GM12865 (cell line): ENCODE measurements around the gene FOXP3.
"Not testable (repeated sequence)": the region's sequence is repeated elsewhere in the genome, so short reads cannot be mapped to it uniquely, and the experiment has no call there.

Experiments used
- DNase-seq: peaks from one replicate; pipeline ENCODE4 v3.0.0; 2010; ENCODE audit warnings: low read depth
- H3K4me3 ChIP-seq: 2 replicates; pipeline ENCODE4 v1.5.1; 2011; ENCODE audit warnings: mild to moderate bottlenecking, low read depth, low read length, control low read depth
- CTCF ChIP-seq: IDR thresholded peaks from 2 replicates; pipeline ENCODE4 v1.5.1; 2011; ENCODE audit warnings: low read length, control low read depth, low read depth, inconsistent platforms; ENCODE audit not compliant: insufficient read depth; ENCODE audit errors: missing control alignments

The FOXP3 gene

GRCh38 chrX:49264460-49264859, at the start of gene FOXP3:
Gene FOXP3 (minus strand): TSS chrX:49264710. CDS start chrX:49258505, 6,205 bp downstream.
- DNase-seq = no peak
- H3K4me3 ChIP-seq = no peak within 1 kb of the TSS
- TF ChIP-seq CTCF = no peak

- no peak for TF ChIP-seq CTCF
- H3K4me3 ChIP-seq = no peak overlapping the region
- DNase-seq = no peak
Measured at GRCh38 chrX:49312176-49312575, 47.7 kb upstream of the FOXP3 start.

- H3K4me3 ChIP-seq = no peak overlapping the region
- TF ChIP-seq CTCF = no peak
- DNase-seq = no peak
Measured at GRCh38 chrX:49310371-49310770, 45.9 kb upstream of the FOXP3 start.

GRCh38 chrX:49309401-49309981, 45.0 kb upstream of the FOXP3 start:
- no peak for TF ChIP-seq CTCF
- DNase-seq = no peak
- H3K4me3 ChIP-seq = no peak overlapping the region

GRCh38 chrX:49308604-49309269, 44.2 kb upstream of the FOXP3 start:
- no peak for TF ChIP-seq CTCF
- no peak for DNase-seq
- H3K4me3 ChIP-seq = no peak overlapping the region

- not testable (repeated sequence) for H3K4me3 ChIP-seq, DNase-seq
Measured at GRCh38 chrX:49307775-49308174, 43.3 kb upstream of the FOXP3 start.

- no peak within 1 kb of the TSS for H3K4me3 ChIP-seq
- no peak for TF ChIP-seq CTCF
- no peak for DNase-seq
Measured at GRCh38 chrX:49303346-49303745, 38.8 kb upstream of the FOXP3 start, which contains the start of gene GAGE10. Gene GAGE10 (plus strand): TSS chrX:49303646. CDS start chrX:49304860, 1,214 bp downstream.
